ENCODE data around the gene ERN2. TPM values are rescaled to one million over a fixed set of nuclear protein-coding genes. Genes with fewer than 3 reads are reported as not detected.

ERN2 gene
- total RNA-seq, 1 experiment from 2014 or later, result 2.1 TPM

GRCh38 chr16:23710008-23710407 is 3.0 kb downstream of the ERN2 start:
- WGBS (ENCODE audit: extremely low coverage, insufficient read length, low lambda C conversion rate), result no CpG with 5 or more reads among the region's 2 CpGs
- Mint-ChIP-seq H3K27ac (no peak overlapping the region), H3K9me3 (peaks cover 10 to 11% of the 10 kb centered on the region in 2 experiments), H3K4me3 (no peak overlapping the region), H3K27me3 (ENCODE audit: low read depth) (peaks cover 27% of the 10 kb centered on the region), H3K36me3 (ENCODE audit: insufficient read depth in 1 of 3, low read depth in 3 of 3) (peaks cover 2 to 19% (median 7%) of the 10 kb centered on the region in 3 experiments; a peak in 5 of 7 replicates), H3K4me1 (peaks cover 2 to 9% of the 10 kb centered on the region in 2 experiments; a peak in 3 of 4 replicates)
- H3K27ac ChIP-seq (ENCODE audit: insufficient read length, low read depth, low read length), result no peak overlapping the region
- H4K20me1 ChIP-seq (ENCODE audit: control insufficient read depth, insufficient read depth, insufficient read length), result peaks cover 3% of the 10 kb centered on the region
- no peak overlapping the region for H3K4ac ChIP-seq (ENCODE audit: low read depth, low read length)
- no peak overlapping the region for H2AK5ac ChIP-seq (ENCODE audit: insufficient read length, low read length)
- no peak overlapping the region for H4K91ac ChIP-seq (ENCODE audit: insufficient read length, low read depth, low read length)
- H3K18ac ChIP-seq (ENCODE audit: insufficient read length, low read depth, low read length), result no peak overlapping the region
- H2BK20ac ChIP-seq (ENCODE audit: low read depth, low read length, poor library complexity, severe bottlenecking), result no peak overlapping the region
- TF ChIP-seq, protein P1, sequence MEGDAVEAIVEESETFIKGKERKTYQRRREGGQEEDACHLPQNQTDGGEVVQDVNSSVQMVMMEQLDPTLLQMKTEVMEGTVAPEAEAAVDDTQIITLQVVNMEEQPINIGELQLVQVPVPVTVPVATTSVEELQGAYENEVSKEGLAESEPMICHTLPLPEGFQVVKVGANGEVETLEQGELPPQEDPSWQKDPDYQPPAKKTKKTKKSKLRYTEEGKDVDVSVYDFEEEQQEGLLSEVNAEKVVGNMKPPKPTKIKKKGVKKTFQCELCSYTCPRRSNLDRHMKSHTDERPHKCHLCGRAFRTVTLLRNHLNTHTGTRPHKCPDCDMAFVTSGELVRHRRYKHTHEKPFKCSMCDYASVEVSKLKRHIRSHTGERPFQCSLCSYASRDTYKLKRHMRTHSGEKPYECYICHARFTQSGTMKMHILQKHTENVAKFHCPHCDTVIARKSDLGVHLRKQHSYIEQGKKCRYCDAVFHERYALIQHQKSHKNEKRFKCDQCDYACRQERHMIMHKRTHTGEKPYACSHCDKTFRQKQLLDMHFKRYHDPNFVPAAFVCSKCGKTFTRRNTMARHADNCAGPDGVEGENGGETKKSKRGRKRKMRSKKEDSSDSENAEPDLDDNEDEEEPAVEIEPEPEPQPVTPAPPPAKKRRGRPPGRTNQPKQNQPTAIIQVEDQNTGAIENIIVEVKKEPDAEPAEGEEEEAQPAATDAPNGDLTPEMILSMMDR (conservative IDR thresholded peaks at IDR 0.05), result no peak
- no peak overlapping the region for H4K8ac ChIP-seq (replicated peaks; ENCODE audit: insufficient read length, low read depth, low read length)
- H3K79me1 ChIP-seq (ENCODE audit: insufficient read depth, low read depth, low read length, poor library complexity, severe bottlenecking), result no peaks in the 10 kb centered on the region
- peaks cover 3% of the 10 kb centered on the region; the same call in 1 of the 2 replicates for H3K27me3 ChIP-seq (ENCODE audit: insufficient read depth, low read length)
- H2AFZ ChIP-seq (ENCODE audit: low read length), result no peak overlapping the region
- no peak overlapping the region for H3K9ac ChIP-seq (ENCODE audit: extremely low read depth, insufficient read length, low read length)
- no peak overlapping the region for H4K5ac ChIP-seq (ENCODE audit: insufficient read length, low read depth, low read length)
- H3K14ac ChIP-seq (ENCODE audit: insufficient read depth, low read length), result no peak overlapping the region
- peaks cover 8% of the 10 kb centered on the region for H3K23me2 ChIP-seq (ENCODE audit: insufficient read length, low read depth, low read length, poor library complexity, severe bottlenecking)
- no peak overlapping the region for H2BK15ac ChIP-seq (ENCODE audit: low read depth, low read length)
- no peak for DNase-seq
- H2BK120ac ChIP-seq (ENCODE audit: low read depth, low read length, poor library complexity, severe bottlenecking), result no peak overlapping the region
- no peak overlapping the region for H3K56ac ChIP-seq (ENCODE audit: insufficient read length, low read depth, low read length)
- no peak overlapping the region for H3T11ph ChIP-seq (ENCODE audit: low read length)
- H3K9me3 ChIP-seq (ENCODE audit: control insufficient read depth, low read depth, low read length), result peaks cover 5% of the 10 kb centered on the region
- H3K4me1 ChIP-seq (ENCODE audit: insufficient read depth, low read length), result no peaks in the 10 kb centered on the region
- H2BK5ac ChIP-seq (ENCODE audit: insufficient read length, low read length), result no peak overlapping the region
- H2BK12ac ChIP-seq (ENCODE audit: insufficient read length, low read depth, low read length), result no peak overlapping the region
- no peak overlapping the region for H3K4me2 ChIP-seq (ENCODE audit: insufficient read depth, insufficient read length, low read length)
- no peak overlapping the region for H3K23ac ChIP-seq (ENCODE audit: insufficient read length, low read depth, low read length)
- no peaks in the 10 kb centered on the region for H3K79me2 ChIP-seq (ENCODE audit: insufficient read depth, low read length)
